HTR-8/SVneo (cell line): Measurements from ENCODE around the gene TNK2.

Experiments
- DNase-seq: peaks from one replicate; pipeline ENCODE4 v3.0.0; 2011; ENCODE audit warnings: low spot score, mixed read lengths; ENCODE audit not compliant: insufficient read length
- FAIRE-seq: peaks from 2 replicates; lab custom pipeline; 2011; peaks lifted over from hg19 to GRCh38; lab: Jason Lieb, UNC

Gene TNK2

GRCh38 chr3:195888311-195888761 is 20.0 kb downstream of the TNK2 start:
- FAIRE-seq (no peak), DNase-seq (no peak)

- FAIRE-seq (peak; percentile 83), DNase-seq (no peak)
Observed at GRCh38 chr3:195887670-195888069, 20.7 kb downstream of the TNK2 start.

- DNase-seq: no peak
- FAIRE-seq: no peak
Observed at GRCh38 chr3:195886181-195887141, 21.9 kb downstream of the TNK2 start.

- DNase-seq (no peak), FAIRE-seq (no peak)
Observed at GRCh38 chr3:195885036-195885891, 23.1 kb downstream of the TNK2 start.

GRCh38 chr3:195884691-195885035 is 23.7 kb downstream of the TNK2 start:
- DNase-seq: no peak
- FAIRE-seq: no peak

GRCh38 chr3:195883801-195884200 is 24.6 kb downstream of the TNK2 start:
- DNase-seq (no peak), FAIRE-seq (no peak)

GRCh38 chr3:195883160-195883559 is 25.2 kb downstream of the TNK2 start:
- FAIRE-seq: no peak
- no peak for DNase-seq

GRCh38 chr3:195882002-195882441 is 26.3 kb downstream of the TNK2 start:
- FAIRE-seq: no peak
- no peak for DNase-seq

- DNase-seq (no peak), FAIRE-seq (no peak)
Observed at GRCh38 chr3:195881276-195881988, 26.9 kb downstream of the TNK2 start.

- no peak for DNase-seq
- FAIRE-seq: no peak
Observed at GRCh38 chr3:195880037-195880431, 28.3 kb downstream of the TNK2 start.

GRCh38 chr3:195879416-195880036 is 28.8 kb downstream of the TNK2 start:
- no peak for FAIRE-seq
- no peak for DNase-seq

GRCh38 chr3:195878424-195879274 is 29.7 kb downstream of the TNK2 start:
- no peak for FAIRE-seq
- DNase-seq: no peak

GRCh38 chr3:195877767-195878423 is 30.5 kb downstream of the TNK2 start:
- DNase-seq: no peak
- no peak for FAIRE-seq

- no peak for FAIRE-seq
- no peak for DNase-seq
Observed at GRCh38 chr3:195877136-195877715, 31.1 kb downstream of the TNK2 start.

GRCh38 chr3:195876297-195877064 is 31.9 kb downstream of the TNK2 start:
- no peak for FAIRE-seq
- DNase-seq: no peak

GRCh38 chr3:195875482-195876236 is 32.7 kb downstream of the TNK2 start:
- FAIRE-seq: no peak
- DNase-seq: no peak

- FAIRE-seq (no peak), DNase-seq (peak; percentile 31)
Observed at GRCh38 chr3:195873971-195874370, 34.4 kb downstream of the TNK2 start.
